VCaP (cell line): ENCODE data around the gene SMURF2.
A peak's percentile ranks its signal among the peaks of the same experiment; 100 is the strongest.

Experiments
- H3K27ac ChIP-seq: fragments of 450-650 bp; 2 replicates; pipeline ENCODE4 v1.5.1; 2017
- TF ChIP-seq, protein P1 (sequence below): fragments of 450-650 bp; conservative IDR thresholded peaks from 2 replicates; pipeline ENCODE4 v1.5.1; 2017; ENCODE audit warnings: mild to moderate bottlenecking, moderate library complexity

Gene SMURF2

DNA sequence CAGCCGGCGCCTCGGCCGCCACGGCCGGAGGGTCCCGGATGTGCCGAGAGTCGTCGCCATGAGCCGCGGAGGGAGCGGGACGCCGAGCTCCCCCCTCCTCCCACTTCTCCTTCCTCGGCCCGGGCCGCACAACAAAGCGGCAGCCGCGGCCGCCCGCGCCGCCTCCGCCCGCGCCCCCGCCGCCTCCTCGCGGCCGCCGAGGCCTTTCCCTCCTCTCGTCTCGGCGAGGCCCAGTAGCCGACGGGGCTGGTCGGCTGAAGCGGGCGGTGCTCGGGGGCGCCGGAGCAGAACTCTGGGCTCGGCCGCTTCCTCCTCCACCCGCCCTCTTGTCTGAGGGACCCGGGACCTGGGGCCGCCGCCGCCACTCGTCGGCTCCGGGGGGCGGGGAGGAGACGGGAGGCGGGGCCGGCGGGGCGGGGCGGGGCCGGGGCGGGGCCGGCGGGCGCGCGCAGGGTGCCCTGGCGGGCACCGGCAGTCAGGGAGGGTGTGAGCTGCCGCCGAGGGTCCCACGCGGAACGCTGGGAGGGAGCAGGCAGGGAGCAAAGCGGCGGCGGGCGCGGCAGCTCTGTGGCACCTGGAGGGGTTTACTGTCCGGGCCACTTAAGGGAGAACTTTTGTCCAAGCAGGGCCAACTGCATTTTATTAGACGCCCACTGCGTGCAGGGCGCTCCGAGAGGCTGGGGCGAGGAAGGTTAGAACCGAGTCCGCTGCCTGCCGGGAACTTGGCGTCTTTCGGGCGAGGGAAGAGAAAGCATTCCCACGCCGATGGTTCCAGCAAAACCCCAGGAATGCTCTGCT lies at the start of gene SMURF2:
TSS of gene SMURF2 (minus strand) at position 332 of the 798 bp plus-strand sequence. CDS start 427 bp downstream, outside the sequence.
- TF ChIP-seq, protein P1, sequence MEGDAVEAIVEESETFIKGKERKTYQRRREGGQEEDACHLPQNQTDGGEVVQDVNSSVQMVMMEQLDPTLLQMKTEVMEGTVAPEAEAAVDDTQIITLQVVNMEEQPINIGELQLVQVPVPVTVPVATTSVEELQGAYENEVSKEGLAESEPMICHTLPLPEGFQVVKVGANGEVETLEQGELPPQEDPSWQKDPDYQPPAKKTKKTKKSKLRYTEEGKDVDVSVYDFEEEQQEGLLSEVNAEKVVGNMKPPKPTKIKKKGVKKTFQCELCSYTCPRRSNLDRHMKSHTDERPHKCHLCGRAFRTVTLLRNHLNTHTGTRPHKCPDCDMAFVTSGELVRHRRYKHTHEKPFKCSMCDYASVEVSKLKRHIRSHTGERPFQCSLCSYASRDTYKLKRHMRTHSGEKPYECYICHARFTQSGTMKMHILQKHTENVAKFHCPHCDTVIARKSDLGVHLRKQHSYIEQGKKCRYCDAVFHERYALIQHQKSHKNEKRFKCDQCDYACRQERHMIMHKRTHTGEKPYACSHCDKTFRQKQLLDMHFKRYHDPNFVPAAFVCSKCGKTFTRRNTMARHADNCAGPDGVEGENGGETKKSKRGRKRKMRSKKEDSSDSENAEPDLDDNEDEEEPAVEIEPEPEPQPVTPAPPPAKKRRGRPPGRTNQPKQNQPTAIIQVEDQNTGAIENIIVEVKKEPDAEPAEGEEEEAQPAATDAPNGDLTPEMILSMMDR: 0 out of 2 replicates have a peak, but pooled peaks have one; percentile 7
- peak within 1 kb of the TSS; percentile 90 for H3K27ac ChIP-seq

DNA sequence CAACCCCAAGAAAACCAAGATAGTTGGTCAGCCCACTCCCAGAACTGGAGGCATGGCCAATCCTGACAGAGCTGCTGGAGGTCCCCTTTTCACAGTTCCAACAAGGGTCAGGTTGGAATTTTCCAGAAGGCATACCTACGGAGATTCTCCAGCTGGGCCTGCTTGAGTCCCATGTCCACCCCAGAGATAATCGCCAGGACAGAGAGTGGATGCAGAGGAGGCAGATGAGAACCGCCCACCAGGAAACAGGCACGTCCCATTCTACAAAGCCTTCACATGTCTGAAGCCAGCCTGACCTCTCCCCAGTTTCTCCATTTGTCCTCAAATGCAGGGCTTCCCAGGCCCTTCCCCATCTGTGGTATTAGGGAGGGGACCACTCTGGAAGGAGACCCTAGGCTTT lies 47.4 kb upstream of the SMURF2 start:
- H3K27ac ChIP-seq: peak overlapping the region; percentile 82; the same call in 1 of the 2 replicates
- TF ChIP-seq, protein P1: no peak

DNA sequence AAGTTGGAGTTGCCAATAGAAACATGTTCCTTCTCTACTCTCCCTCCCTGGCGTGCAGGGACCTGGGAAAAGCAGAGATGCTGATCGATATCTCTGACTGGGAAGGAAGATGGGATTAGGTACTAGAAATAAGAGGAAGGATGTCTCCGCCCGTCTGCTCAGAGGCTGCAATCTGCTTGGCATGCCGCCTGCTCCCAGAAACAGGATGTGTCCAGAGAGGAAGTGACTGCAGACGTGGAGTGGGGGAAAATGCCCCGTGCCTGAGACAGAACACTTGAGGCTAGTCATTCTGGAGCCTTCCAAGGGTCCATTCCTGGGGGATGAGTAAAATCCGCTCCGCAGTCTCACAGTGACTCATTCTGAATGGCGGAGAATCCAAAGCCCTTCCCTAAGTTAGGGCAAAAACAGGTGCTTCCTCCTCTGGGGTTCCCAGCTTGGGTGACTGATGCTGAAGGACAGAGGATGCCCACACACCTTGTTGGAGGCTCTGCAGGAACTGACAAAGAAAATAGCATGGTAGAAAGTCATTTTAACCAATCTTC lies 45.0 kb upstream of the SMURF2 start:
- TF ChIP-seq, protein P1: no peak
- peak overlapping the region; percentile 82 for H3K27ac ChIP-seq

DNA sequence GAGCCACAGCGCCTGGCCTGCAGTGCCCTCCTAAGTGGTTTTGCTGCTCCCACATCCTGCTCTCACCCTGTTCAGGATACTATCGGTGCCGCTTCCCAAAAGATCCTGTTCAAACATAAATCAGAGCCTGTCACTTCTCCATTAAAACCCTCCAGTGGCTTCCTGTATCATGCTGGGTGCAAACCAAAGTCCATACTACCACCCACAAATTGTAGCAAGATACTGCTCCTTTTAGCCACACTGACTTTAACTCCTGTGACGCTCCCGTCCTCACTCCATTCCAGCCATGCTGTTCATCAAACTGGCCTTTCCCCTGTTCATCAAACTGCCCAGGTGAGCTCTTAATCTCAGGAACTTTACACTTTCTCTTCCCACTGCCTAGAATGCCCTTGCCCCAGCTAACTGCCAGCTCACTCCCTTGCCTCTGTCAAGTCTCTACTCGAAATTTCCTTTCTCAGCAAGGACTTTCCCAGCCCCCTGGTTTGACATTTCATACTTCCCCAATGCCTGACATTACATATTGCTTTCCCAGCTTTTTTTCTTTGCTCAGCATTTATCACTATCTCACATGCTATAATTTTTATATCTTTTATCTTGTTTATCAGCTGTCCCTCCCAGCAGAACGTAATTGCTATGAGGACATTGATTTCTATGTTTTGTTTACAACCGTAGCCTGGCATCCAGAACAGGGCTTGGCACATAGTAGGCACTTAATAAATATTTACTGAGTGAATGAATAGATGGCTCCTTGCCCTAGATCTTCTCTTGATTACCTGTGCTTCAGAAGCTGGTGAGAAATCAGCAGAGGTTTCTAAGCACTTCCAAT lies 44.3 kb upstream of the SMURF2 start:
- peak overlapping the region; percentile 82 for H3K27ac ChIP-seq
- TF ChIP-seq, protein P1: no peak

DNA sequence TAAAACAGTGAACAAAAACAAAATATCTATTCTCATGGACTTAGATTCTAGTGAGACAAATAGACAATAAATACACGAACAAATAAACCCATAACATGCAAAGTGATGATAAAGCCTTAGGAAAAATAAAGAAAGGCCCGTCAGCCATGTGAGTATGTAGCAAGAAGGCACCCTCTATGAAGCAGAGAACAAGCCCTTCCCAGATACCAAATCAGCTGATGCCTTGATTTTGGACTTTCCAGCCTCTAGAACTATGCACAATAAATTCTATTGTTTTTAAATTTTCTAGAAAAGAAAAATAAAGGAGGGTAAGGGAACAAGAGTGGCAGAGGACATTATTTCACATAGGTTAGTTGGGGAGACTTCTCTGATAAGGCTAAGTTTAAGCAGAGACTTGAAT lies 40.7 kb upstream of the SMURF2 start:
- no peak overlapping the region for H3K27ac ChIP-seq
- TF ChIP-seq, protein P1: no peak

DNA sequence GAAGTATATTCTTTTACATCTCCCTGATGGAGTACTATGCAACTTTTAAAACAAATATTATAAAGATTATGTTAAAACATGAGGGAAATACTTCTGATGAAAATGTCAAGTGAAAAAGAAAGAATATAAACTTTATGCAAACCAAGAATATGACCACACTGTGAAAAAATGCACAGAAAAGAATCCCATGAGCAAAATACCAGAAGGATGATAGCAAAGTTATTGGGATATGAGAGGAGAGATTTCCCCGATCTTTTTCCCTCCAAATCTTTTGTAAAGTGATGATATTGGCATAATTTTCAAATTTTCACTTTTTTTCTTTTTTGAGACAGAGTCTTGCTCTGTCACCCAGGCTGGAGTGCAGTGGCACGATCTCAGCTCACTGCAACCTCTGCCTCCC lies 36.6 kb upstream of the SMURF2 start:
- TF ChIP-seq, protein P1: no peak
- no peak overlapping the region for H3K27ac ChIP-seq

DNA sequence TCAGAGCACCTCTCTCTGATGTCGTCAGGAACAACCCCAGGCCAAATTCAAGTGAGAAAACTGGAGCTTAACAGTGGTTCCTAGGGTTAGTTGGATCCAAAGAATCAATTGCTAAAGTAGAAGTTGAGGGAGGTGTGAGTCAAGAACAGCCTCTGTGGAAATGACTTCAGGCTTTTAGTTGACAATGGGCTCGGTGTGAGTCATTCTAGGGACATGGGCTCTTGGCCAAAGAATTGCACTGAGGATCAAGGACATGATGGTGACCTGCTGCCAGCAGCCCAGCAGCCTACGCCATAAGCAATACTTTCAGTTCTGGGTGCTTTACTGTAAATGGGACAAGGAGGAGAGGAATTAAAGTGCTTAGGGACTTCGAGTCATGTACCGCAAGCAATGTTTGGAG lies 32.1 kb upstream of the SMURF2 start:
- no peak overlapping the region for H3K27ac ChIP-seq

More for the DNA sequence above, 32.1 kb upstream of the SMURF2 start:
- TF ChIP-seq, protein P1: no peak
